GM19328 (cell line): Measurements from ENCODE around the gene RNASET2.
"Not testable (repeated sequence)": the region's sequence is repeated elsewhere in the genome, so short reads cannot be mapped to it uniquely, and the experiment has no call there.

ENCODE experiments used
- ATAC-seq: cut with Tn5 transposase; IDR thresholded peaks from one replicate; pipeline ENCODE4 v1.9.1; 2021; ENCODE audit warnings: mild to moderate bottlenecking, moderate library complexity; ENCODE audit not compliant: unreplicated experiment

RNASET2 gene

DNA sequence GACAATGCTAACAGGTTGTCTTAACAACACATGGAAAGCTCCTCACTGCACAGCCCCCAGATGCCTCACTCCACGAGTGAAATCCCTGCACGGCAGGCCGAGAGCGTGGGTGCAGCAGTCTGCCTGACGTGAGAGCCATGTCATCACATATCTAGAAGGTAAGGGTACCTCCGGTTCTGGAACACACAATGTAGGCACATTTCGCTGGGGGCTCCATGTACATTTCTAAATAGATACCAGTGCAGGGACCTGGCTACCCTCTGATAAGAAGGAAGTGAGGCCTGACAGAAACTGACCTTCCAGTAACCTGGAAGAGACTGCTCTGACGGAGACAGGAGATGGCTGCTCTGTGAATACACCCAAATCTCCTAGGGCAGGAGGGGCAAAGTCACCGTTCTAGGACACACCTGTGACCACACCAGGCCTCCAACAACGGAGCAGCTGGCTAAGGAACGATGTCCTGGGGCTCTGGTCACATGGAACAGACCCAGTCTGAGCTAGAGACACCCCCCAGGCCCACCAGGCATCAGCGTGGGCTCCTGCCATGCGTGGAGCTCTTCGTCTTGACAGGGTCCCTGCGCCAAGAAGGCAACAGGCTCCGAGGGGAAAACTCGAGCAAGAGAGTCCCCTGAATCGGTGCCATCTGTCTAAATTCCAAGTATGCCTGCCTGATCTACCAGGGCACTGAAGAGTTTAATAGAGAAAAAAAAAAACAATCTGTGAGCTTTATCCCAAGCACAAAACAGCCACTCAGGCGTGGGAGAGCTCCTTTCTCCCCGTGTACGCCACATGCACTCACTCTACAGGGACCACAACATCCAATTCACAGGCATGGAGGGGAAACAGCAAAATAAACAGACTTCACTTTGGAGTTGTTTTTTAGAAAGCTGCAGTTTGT lies 27.5 kb downstream of the RNASET2 start:
- ATAC-seq = no peak

DNA sequence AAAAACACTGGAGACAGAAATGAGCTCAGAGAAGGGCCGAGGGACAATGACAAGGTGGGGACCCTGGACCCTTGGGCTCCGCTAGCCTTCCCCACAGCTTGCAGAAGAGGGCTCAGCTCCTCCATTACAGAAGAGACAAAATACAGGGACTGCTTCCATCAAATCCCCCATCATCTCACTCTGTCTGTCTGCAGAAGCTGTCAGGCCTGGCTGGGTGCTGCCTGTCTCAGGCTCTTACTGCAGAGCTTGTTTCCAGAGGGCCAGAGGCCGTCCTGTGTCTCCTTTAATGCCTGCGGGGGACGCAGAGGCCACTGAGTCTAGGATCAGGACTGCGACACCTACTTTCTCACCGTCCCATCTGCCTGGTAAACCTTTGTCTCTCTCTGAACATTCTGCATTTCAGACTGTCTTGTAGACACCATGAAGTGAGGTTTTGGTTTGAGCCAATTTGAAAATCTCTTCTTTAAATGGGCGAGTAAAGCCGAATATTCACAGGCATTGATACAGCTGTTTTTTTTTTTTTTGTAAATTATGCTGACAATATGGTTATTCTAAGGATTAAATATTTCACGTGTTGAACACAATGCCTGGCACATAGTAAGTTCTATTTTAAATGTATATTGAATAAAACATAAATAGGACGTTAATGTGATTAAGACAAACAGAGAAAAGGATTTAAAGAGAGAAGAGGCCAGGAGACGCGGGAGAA lies 28.3 kb downstream of the RNASET2 start:
- no peak for ATAC-seq

DNA sequence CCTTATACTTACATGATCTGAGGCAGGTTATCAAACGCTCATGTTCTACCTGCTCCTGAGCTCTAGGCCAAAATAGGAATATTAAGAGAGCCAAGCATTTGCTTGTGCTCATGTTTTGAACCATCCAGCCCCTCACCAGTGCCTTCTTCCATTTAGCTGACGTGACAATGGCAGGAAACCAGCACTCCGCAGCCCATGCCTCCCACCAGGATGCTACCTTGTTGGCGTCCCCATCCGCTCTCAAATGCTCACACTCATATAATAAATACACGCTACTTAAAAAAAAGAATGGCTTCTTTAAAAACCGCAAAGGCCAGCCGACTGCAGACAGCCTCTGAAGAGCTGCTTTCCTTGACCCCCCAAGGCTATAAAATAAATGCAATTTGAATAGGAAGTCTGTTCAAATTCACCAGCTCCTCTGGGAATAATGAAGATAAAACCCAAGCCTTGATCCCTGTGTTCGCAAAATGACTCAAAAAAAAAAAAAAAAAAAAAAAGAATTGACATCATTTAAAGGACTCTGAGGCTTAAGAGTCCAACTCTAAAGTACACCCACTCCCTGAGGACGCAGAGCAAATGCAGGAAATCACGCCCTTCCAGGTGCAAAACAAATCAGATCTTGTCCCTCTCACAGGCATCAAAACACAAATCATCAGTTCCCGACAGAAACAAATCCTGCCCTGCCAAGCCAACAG lies 29.0 kb downstream of the RNASET2 start:
- ATAC-seq = no peak

DNA sequence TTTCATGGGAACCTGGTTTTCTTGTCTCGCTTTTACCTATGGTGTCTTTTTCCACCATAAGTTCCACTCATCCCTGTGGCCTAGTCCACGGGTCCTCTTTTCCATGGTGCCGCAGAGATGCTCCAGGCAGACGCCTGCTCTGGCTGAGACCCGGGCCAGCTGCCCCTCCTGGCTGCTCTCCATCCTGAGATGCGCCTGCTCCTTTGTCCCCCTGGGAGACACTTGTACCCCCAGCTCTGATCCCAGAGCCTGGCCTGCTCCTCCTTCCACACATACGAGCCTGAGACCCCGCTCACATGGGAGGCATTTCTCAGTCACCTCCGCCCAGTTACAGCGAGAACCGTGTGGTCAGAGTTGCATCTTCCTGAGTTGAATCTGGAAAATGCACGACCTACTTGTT lies 29.6 kb downstream of the RNASET2 start:
- no peak for ATAC-seq

DNA sequence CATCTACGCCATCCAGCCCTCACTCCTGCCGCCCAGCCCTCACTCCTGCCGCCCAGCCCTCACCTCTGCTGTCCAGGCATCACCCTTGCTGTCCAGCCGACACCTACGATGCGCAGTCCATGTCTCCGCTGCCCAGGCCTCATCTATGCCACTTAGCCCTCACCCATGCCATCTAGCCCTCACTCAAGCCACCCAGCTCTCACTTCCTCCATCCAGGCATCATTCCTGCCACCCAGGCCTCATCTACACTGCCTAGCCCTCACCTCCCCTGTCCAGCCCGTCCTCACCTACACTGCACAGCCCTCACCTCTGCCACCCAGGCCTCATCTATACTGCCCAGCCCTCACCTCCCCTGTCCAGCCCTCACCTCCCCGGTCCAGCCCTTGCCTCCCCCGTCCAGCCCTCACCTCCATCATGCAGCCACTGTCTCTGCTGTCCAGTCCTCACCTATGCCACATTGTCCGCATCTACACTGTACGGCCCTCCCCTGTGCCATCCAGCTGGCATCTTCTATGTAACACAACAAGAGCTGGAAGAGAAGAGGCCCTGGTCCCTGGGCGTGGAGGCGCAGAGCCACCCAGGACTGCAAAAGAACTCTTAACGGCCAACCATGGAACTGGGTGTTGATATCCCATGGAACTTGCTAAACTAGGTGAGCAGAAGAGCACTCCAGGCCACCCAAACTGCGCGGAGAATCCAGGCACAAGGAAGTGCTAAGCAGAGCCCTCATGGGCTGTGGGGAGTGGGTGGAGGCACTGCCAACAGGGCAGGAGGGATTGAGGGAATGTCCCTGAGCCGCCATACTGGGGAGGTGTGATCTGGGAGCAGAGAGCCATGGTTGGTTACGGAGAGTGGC lies 31.0 kb downstream of the RNASET2 start:
- ATAC-seq = no peak

DNA sequence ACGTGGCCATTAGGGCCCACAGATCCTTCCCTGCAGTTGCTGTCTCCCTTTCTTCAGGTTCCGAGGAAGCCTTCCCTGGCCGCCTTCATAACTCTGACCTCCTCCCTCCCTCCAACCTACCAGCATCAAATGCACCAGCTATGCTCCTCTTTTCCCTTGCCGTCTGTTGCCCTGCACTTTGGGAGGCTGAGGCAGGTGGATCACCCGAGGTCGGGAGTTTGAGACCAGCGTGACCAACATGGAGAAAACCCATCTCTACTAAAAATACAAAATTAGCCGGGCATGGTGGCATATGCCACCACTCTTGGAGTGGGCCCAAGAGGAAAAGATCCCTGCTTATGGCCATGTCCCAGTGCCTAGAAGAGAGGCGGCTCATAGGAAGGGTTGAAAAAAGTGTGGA lies 31.8 kb downstream of the RNASET2 start:
- no peak for ATAC-seq

DNA sequence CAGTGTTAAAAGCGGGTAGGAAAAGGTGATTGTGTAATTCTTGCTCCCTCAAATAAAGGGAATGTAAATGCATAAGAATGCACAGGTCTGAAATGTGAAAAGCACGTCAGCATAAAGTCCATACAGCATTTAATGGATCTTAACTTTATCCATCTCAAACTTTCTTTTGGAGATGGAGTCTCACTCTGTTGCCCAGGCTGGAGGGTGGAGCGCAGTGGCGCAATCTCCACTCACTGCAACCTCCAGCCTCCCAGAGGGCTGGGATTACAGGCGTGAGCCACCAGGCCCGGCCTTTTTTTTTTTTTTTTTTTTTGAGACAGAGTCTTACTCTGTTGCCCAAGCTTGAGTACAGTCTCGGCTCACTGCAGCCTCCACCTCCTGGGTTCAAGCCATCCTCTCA lies 33.4 kb downstream of the RNASET2 start:
- ATAC-seq = no peak

DNA sequence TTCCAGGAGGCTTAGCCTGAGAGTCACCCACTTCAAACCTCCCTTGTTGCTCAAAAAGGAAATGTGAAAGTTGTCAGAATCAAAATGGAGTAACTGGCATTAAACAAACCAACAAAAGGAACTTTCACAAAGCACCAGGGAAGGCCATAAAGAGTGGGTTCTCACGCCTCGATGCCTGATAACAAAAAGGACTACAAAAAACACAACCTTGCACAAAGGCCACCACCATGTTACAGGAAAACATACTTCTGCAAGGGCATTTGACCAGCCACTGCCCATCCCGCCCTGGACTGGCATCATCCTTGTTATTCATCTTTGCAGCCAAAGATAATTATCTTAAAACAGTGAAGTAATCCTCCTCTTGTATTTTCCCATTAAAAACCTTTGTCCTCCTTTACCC lies 34.8 kb downstream of the RNASET2 start:
- ATAC-seq = no peak

DNA sequence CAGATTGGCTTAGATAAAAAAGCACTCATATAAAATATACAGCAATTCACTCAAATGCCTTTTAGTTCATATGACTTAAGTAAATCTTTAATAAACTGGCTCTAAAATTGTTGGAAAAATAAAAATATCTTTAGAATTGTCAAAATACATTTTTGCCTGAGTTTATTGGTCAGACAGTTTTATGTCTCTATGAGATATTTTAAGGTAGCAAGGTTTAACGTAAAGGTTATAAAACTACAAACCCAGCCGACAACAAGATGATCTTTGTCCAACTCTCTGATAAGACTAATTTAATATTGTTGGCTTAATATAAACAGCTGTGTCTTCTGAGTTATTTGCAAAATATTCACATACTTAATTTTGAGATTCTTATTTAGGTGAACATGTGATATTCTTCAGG lies 39.5 kb downstream of the RNASET2 start:
- no peak for ATAC-seq

DNA sequence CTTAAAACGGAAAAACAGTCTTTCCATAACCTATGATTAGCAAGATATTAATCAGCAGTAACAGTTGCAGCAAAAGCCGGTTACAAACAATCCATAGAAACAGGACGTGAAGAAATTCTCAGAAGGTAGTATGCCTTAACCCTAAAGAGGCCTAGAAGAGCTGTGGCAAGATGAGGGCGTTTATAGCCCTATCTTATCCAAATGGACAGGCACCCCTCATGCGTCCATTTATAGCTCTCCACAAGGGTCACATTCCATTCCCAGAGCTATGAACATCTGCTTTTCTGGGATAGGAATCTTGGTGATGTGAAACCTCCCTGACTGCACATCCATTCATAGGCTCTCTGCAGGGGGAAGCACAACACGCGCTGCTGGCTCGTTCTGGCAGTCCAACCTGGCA lies 40.9 kb downstream of the RNASET2 start:
- not testable (repeated sequence) for ATAC-seq

DNA sequence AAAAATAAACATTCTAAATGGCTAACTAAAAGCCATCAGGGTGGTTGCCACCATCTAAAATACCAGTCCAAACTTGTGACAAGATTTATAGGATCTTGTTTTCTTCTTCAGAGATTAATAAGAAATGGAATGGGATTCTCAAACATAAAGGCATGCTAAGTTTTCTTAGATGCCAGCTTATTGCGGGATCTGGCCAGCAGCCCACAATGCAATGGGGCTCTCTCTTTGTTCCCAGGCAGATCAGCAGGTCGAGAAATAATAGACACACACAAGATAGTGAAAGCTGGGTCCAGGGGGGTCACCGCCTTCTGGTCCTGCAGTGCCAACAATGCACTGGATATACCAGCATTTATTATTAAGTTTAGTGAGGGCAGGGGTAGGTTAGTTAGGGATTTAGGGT lies 41.4 kb downstream of the RNASET2 start:
- not testable (repeated sequence) for ATAC-seq

DNA sequence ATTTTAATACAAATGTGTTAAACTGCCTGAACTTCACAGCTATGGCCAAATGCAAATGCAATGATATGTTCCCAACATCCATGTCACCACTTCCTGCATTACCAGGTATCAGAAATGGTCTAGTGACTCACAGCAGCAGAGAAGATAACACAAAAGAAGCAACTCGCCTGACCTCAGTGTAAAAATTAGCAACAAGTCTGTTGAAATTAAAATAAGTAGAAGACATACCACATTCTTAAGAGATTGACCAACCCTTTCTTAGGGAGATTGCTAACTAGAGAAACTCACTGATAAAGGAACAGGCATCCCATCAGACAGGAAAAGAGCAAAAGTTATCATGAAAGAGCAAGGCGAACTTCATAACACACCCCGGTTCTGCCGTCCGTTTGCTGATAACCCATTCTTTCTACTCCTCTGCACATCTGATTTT lies 45.1 kb downstream of the RNASET2 start:
- ATAC-seq = no peak

DNA sequence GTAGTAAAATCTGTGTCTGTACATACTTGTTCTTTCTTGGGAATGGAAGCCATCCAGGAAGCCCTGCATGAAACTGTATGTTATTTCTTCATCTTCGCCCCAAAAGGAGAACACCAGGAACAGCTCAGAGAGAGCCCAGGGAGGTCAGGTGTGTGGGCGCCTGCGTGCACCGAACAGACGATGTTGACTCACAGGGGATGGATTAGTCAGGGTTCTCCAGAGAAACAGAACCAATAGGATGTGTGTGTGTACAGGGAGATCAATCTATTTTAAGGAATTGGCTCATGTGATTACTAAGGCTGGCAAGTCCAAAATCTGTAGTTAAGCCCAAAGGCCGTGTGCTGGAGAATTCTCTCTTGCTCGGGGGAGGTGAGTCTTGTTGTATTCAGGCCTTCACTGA lies 45.7 kb downstream of the RNASET2 start:
- ATAC-seq = no peak

DNA sequence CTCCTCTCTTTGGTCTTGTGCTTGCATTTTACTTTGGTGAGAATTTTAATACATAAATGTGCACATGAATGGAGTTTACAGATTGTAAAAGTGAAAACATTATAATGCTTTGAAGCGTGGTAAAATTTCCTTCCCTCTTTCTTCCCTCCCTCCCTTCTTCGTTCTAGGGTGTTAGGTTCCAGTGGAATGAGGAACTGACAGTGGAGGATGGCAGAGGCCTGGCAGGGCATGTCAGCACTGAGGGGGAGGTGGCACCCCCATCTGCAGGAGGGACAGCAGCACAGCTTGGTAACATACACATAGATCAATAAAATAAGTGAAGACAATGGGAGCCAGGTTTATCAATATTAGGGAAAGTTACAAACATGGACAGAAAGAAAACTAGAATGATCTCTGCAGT lies 47.5 kb downstream of the RNASET2 start:
- ATAC-seq = no peak

DNA sequence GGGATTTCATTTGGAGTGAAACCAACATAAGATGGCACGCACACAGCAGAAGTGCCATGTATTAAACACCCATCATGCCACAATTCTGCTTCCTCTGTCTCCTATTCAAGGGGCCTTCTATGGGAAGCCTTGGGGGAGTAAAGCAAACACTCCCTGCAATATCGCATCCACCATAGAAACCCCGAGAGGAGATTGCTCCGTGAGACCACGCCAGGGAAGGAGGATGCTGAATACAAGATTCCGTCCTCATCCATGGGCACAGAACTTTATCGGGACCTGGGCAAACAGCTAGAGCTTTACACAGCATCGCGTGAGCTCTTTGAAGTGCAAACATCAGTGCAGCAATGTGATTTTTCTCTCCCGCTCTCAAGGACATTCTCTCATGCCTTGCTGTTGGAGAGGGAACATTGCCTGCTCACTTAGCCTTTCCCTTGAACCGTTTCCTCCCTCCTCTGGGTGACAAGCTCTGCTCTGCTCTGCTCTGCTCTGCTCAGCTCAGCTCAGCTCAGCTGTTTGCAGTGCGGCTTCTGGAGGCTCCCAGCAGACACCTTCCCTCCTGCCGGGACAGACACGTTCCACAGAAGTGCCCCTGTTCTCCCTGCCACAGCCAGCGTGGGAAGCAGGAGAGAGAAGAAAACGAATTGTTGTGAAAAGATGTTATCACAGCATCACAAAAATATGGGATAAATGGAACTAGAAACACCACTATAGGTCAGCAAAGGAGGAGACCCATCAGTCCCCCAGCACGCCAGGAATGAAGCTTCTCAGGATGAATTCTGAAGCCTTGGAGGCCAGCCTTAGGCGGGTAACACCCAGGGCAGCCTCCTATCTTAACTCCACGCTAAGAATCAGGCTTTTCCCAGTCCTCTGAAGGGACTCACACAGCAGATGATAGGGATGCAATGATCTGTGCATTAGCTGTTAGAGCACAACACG lies 48.2 kb downstream of the RNASET2 start:
- no peak for ATAC-seq

DNA sequence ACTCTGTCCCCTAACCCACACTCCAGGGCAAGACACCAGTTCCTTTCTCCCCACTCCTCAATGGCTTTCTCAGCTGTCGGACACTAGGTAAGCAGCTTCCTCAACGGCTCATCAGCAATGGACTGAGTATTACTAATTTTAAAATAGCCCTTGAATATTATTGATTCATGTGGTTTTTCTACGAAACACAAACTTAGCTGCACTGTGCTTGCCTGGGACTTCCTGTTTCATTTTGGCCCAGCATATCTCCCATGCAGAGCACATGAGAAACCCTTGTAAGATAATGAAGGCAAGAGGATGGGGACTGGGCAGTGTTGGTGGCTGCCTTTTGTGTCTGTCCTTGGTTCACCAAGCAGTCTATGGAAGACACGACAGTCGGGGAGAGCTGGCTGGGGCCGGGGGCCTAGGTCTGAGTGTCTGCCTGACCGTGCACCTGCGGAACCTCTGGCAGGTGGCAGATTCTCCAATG lies 48.9 kb downstream of the RNASET2 start:
- ATAC-seq = peak; percentile 80

DNA sequence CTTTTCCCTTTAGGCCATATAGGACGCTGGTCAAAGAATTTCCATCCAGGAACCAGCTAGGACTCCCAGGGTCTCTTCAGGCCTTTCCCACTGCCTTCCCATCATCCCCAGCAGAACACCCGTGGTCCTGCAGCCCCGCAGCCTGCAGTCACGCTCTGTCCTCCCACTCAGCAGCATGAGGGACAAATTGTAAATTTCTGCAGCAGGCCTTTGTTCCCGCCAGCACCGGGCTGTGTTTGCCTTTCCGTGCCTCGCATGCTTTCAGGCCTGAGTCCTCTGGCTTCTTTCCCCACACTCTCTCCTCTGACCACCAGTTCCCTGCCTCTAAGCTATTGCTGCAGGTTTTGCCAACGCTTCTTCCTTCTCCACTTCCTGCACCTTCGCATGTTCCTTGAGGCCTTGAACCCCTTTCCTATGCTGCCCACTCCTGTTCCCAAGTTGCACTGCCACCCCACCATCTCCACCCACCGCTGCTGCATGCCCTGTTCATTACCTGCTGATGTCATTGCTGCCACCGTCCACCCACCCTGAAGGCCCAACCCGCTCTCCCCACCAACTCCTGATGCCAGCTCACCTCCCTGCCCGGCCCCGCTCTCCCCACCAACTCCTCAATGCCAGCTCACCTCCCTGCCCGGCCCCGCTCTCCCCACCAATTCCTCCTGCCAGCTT lies 49.8 kb downstream of the RNASET2 start:
- no peak for ATAC-seq

DNA sequence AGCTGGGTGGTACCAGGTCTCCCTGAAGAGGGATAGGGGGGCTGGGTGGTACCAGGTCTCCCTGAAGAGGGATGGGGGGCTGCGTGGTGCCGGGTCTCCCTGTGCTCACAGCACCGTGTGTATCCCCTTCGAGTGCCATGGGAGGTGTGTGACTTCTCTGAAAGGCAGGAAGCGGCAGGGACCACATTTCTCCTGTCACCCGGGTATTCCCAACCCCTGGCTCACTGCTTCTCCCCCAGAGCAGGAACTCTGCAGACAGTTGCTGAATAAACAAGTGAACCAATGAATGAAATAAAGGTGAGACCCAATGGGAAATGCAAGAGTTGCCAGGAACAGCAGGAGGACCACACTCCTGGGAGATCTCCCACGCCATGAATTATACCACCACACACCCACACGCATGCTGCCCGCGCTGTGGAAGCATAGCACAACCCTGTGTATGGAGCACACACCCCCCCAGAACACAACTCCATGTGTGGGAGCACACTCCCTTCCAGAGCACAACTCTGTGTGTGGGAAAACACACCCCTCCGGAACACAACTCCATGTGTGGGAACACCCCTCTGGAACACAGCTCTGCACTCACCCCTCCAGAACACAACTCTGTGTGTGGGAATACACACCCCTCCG lies 50.7 kb downstream of the RNASET2 start:
- no peak for ATAC-seq

DNA sequence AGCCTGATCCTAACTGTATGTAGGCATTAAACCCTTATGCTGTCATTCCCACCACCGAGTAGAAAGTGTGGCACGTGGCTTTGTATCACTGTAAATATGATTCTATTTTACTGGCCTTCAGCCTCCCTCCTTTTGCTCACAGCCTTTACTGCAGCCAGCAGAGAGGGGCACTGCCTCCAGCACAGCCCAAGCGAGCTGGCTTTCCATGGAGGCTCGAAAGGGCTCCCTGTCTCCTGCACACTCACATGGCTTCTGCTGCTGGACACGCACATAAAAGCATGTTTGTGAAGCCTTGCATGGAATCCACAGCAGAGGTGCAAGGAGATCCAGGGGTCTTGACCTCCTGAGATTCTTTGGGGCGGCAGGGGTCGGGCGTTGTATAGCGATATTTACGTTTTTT lies 51.3 kb downstream of the RNASET2 start:
- no peak for ATAC-seq
